Ecto neural progenitor cell (in vitro differentiated cells): ENCODE measurements around the gene ERC1.
"Not testable (repeated sequence)": the region's sequence is repeated elsewhere in the genome, so short reads cannot be mapped to it uniquely, and the experiment has no call there.

Source experiments
- DNase-seq: peaks from one replicate; pipeline ENCODE4 v3.0.0-alpha.2; 2018; ENCODE audit warnings: low spot score

The ERC1 gene

DNA sequence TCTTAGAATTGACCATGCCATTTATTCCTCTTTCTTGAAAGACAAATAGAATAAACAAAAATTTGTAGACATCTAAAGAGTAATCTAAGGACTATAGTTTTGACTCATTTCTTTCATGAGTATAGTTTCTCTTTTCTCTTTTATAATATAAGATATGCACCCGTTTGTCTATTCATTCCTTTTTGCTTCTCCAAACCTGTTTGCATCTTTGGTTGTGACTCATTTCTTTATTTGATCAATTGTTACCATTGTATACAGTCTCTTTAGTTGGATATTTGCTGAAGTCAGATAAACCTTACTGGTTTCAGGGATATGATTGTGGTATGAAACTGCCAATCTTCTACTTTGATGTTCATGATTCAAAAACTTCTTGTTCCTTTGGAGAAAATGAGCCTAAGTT is 334.6 kb downstream of the ERC1 start:
- no peak for DNase-seq

DNA sequence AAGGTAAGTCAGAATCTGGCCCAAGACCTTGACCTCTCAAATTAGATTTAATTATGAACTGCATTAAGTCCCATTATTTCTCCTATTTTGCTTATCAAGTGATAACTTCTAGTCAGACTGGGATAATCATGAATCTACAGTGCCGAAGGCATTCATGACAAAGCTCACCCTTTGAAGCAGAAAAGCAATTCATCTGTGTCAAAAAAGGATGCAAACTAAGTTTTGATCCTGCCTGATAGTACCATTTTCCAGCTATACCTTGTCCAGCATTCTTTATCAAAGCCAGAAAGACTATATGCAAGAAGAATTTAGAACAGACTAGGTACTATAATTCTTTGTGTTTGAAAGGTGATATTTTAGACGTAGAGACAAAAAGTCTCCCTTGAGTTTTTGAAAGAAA is 335.2 kb downstream of the ERC1 start:
- DNase-seq: no peak

GRCh38 chr12:1328391-1328790 is 337.4 kb downstream of the ERC1 start:
- no peak for DNase-seq

DNA sequence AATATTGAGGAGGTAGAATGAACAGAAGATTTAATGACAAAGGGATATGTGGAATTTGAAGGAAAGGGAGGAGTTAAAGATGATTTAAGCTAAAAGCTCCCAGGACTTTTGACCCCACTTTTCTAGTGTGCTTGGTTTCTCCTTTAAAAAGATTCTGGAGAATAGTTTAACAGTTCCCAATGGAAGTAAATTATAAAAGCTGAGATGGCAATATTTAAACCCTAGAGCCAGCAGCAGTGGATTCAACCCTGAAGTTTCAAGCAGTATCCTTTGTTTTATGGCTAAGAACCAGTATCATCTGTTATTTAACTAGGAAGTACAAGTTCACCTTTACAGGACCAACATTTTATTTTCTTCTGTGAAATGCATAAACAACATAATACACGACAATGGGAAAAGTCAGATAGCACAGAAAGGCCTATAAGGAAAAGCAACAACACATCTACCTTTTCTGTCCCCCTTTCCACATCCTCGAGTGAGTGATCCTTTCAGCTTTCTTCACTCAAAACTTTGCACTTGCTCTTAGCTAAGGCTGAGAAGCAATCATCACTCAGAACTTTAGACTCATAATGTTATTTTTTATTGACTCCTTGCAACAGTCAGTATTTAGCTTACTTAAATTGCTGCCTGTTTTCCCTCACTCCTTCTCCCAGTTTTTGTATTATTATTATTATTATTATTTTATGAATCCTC is 338.9 kb downstream of the ERC1 start:
- DNase-seq: no peak

- no peak for DNase-seq
Measured at GRCh38 chr12:1330477-1330827, 339.4 kb downstream of the ERC1 start.

DNA sequence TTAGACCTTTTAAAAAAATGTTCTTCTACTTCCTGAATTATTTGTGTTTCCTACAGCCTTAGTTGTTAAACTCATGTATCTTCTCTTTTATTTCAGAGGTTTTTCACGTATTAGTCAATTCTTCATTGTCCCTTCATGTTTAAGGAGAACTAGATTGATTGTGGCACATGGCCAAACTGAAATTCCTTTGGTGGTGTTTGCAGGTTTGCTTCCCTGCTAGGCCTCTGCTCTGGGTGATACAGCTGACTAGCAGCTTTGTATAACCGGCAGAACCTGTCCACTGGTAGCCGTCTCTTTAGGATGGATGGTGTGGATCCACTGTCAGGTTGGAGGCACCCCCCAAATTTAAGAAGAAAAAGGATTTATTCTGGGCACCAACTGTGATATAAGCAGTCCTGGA is 341.3 kb downstream of the ERC1 start:
- DNase-seq: no peak

DNA sequence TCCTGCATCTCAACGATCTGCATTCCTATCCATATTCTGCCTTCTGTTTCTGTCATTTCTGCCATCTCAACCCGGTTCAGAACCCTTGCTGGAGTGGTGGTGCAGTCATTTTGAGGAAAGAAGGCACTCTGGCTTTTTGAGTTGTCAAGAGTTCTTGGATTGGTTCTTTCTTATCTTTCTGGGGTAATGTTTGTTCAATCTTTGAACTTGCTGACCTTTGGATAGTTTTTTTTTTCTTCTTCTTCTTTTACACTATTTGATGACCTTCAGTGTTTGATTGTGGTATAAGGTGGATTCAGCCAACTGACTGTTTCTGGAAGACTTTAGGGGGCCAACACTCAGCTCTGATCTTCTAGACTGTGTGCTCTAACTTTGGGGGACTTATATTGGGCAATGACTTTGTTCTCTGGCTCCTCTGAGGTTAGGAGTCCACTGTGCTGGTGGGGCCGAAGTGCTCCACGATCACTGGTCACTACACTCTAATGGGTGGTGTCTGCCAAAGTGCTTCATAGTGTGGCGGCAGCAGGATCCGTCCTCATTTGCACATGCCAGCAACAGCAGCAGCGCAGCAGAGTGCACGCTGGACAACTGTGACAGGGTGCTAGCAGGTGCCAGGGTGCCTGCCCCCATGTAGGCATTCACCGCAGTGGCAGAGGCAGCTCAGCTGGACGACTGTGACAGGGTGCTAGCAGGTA is 347.6 kb downstream of the ERC1 start:
- DNase-seq: no peak

- DNase-seq: not testable (repeated sequence)
Measured at GRCh38 chr12:1339178-1339541, 348.1 kb downstream of the ERC1 start.

DNA sequence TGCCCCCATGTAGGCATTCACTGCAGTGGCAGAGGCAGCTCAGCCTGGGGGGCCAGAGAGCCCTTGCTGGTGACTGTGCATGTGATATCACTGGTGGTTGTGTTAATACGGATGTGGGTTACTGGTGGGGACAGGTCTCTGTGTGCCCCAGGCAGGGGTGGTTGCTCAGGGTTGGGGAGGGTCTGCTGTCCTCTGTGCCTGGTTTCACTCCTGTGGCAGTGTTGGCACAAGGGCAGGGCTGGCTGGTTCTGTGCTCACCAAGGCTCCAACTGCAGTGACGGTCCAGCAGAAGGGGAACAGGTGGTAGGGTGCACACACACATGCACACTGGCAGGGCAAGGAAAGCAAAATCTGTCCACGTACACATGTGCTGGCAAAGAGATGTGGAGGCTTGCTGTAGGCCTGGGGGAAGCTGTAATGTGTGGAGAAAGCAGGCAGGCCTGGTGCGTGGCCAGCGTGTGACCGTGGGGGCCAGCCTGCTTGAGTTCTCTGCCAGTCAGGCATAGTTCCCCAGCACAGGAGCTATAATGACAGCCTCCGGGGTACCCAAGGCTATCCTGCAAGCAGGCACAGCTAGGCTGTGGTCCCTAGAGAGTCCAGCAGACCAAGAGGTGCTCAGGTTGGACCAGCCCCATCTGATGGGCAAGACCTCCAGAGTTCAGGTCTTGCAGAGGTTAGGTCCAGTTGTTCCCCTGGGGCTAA is 348.7 kb downstream of the ERC1 start:
- DNase-seq: no peak

DNA sequence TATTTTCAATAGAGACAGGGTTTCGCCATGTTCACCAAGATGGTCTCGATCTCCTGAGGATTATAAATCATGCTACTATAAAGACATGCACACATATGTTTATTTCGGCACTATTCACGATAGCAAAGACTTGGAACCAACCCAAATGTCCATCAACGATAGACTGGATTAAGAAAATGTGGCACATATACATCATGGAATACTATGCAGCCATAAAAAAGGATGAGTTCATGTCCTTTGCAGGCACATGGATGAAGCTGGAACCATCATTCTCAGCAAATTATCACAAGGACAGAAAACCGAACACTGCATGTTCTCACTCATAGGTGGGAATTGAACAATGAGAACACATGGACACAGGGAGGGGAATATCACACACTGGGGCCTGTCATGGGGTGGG is 350.2 kb downstream of the ERC1 start:
- DNase-seq: not testable (repeated sequence)

DNA sequence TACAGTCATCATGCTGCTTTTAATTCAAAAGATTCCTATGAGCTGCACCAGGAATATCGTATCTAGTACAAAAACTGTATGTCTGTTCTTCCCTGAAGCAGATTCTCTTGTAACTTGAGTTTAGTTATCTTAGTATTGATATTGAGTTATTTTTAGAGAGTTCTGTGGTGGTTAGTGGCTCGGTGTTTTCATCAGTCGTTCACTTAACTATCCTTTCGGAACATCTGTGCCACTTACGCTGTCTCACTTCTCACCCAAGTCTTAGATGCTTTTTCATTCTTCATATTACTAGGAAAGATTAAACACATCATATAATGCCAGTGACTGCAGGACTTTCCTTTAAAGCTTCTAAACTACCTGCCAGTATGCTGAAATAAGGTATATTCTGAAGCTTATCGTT is 352.4 kb downstream of the ERC1 start:
- DNase-seq: no peak

DNA sequence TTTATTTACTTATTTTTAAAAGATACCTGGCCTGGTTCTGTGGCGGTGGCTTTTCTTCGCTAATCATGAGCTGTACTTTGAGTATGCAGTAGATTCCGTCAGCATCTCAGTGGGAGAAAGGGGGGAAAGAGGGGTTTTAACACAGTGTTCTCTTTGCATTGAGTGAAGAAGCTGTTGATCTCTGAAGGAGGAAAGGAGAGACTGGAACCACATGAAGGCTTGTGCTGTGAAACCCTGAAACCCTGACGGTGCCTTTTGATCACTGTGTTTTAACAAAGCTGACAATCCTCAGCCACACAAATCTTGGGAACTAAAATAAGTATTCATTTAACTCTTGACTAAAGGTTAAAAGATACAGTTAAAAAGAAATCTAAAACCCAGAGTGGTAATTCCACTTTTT is 353.2 kb downstream of the ERC1 start:
- DNase-seq: no peak

- DNase-seq: no peak
Measured at GRCh38 chr12:1346126-1346525, 355.1 kb downstream of the ERC1 start.

GRCh38 chr12:1347294-1347693 is 356.3 kb downstream of the ERC1 start:
- DNase-seq: no peak

DNA sequence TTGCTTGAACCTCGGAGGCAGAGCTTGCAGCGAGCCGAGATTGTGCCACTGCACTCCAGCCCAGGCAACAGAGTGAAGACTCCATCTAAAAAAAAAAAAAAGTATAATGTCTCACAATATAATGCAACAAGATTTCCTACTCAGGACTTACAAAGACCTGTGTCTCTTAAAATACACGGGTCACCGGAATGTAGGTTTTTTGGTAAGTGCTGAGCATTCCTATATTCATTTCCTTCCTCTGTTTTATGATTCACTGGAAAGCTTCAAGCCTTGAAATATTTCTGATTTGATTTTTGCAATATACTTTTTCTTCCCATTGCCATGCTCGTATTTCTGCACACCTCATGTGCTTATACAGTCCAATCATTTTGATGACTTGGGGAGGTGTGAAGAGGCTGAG is 357.6 kb downstream of the ERC1 start:
- no peak for DNase-seq

GRCh38 chr12:1350055-1350933 is 359.3 kb downstream of the ERC1 start:
- no peak for DNase-seq

GRCh38 chr12:1350934-1351240 is 359.9 kb downstream of the ERC1 start:
- DNase-seq: no peak

DNA sequence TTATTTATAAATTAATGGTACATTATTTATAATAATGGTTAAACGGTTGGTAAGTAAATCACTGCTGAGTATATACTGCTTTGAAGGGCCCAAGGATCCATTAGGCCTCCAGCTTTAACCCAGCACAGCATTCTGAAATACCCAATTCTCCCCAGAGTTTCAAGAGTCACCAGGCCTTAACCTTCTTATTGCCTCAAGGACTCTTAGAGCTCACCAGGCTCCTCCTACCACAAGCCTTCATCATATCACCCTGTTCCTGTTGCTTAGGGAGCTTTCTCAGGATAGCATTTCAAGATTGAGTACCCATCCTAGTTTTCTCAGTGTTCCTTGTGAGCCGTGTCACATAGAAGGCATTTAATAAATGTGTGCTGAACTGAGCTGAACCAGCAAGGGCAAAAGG is 360.9 kb downstream of the ERC1 start:
- no peak for DNase-seq

DNA sequence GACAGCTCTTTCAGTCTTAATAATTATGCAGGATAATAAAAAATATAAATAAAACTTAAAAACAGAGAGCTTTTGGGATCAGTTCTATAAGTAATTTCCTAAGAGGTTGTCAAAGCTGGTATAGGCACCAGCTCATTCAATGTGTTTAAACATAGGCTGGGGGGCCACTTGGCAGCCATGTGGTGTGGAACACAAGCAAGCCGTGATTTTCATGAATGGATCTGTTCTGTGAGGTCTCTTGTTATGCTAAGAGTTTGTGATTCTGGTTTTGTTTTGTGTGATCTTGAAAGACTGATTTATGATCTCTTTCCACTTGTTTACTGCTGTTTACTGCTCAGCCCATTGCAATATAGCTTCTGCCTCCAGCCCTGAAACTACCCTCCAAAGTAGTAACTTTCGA is 362.4 kb downstream of the ERC1 start:
- no peak for DNase-seq

- no peak for DNase-seq
Measured at GRCh38 chr12:1355396-1355795, 364.4 kb downstream of the ERC1 start.

- DNase-seq: not testable (repeated sequence)
Measured at GRCh38 chr12:1355871-1356270, 364.8 kb downstream of the ERC1 start.

DNA sequence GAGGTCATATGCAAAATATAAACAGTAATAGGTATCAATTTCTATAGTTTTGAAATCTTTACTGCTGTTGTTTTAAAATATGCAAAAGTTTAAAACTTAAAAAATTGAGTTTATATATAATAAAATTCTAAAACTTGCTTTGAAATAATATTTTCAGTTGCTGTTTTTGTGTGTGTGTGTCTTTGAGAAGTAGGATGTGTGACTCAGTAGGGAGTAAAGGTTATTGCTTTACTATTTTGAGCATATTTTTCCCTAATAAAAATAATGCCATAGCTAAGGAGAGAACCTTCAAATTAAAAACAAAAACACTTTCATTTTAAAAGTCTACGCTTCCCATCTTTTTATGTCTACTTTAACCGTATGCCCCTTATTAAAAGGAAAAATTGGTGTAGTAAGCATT is 365.3 kb downstream of the ERC1 start:
- no peak for DNase-seq

DNA sequence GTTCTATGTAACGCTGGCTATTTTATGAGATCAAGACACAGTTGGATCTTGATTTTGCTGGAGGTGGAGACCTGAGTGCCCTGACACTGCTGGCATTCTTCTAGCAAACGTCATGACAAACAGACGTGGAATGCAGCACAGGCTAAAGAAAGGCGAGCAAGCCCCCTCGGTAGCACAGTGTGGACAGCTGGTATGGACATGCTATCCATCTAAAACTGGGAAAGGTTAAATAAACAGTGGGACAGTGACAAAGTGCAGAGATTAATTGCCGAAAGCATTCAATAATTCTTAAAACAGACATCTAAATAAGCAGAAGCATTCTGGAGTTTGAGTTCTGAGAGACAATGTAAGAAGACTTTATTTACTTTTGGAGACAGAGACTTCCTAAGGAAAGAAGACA is 366.1 kb downstream of the ERC1 start:
- DNase-seq: no peak
